ENCODE results near the gene KCTD17.

Gene KCTD17

DNA sequence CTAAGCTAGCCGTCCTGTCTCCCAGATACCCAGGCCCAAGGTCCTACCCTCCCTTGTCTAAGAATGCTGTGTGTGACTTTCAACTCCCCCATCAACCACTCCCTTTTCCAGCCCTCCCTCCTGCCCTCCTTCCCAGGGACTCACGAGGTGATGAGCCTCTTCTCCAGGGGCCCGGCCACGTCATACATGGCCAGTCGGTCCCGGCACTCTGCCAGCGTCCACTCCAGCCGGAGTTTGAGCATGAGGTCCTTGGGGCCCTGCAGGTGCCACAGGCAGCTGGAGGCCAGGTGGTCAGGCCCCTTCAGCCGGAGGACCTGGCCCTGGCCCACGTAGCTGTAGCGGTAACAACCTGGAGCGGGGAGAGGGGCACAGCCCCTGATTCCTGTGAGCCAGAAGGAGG lies 37.9 kb downstream of the KCTD17 start:
- no peak overlapping the region for H3K27ac ChIP-seq (ENCODE audit: low read length)
- peaks cover 3% of the 10 kb centered on the region; the same call in 1 of the 2 replicates for H4K20me1 ChIP-seq (ENCODE audit: insufficient read depth, low read length)
- no peaks in the 10 kb centered on the region for H3K79me2 ChIP-seq (ENCODE audit: insufficient read depth, low read length)
- no peak overlapping the region for H3K9ac ChIP-seq (ENCODE audit: low read depth, low read length)
- no peak overlapping the region for H2AFZ ChIP-seq (ENCODE audit: low read depth, low read length)
- ATAC-seq (ENCODE audit: insufficient read depth, low read depth) (no peak), DNase-seq (no peak)
- TF ChIP-seq, protein P1, sequence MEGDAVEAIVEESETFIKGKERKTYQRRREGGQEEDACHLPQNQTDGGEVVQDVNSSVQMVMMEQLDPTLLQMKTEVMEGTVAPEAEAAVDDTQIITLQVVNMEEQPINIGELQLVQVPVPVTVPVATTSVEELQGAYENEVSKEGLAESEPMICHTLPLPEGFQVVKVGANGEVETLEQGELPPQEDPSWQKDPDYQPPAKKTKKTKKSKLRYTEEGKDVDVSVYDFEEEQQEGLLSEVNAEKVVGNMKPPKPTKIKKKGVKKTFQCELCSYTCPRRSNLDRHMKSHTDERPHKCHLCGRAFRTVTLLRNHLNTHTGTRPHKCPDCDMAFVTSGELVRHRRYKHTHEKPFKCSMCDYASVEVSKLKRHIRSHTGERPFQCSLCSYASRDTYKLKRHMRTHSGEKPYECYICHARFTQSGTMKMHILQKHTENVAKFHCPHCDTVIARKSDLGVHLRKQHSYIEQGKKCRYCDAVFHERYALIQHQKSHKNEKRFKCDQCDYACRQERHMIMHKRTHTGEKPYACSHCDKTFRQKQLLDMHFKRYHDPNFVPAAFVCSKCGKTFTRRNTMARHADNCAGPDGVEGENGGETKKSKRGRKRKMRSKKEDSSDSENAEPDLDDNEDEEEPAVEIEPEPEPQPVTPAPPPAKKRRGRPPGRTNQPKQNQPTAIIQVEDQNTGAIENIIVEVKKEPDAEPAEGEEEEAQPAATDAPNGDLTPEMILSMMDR (IDR thresholded peaks at IDR 0.05; ENCODE audit: borderline replicate concordance, extremely low read depth, low read length, poor library complexity, severe bottlenecking), result no peak
- TF ChIP-seq EZH2 (IDR thresholded peaks at IDR 0.05; ENCODE audit: borderline replicate concordance, low read depth, low read length, severe bottlenecking), result no peak
- H3K9me3 ChIP-seq (ENCODE audit: insufficient read depth, low read length, severe bottlenecking), result no peaks in the 10 kb centered on the region
- H3K27me3 ChIP-seq (ENCODE audit: insufficient read depth, low read length, poor library complexity), result no peaks in the 10 kb centered on the region
- H3K4me2 ChIP-seq (ENCODE audit: insufficient read depth, low read length), result no peak overlapping the region
- no peaks in the 10 kb centered on the region for H3K36me3 ChIP-seq (ENCODE audit: insufficient read depth, low read length)
- H3K4me3 ChIP-seq (ENCODE audit: low read depth in 1 of 2, low read length in 2 of 2), result no peak overlapping the region
- H3K4me1 ChIP-seq (ENCODE audit: insufficient read depth, low read length), result no peaks in the 10 kb centered on the region

DNA sequence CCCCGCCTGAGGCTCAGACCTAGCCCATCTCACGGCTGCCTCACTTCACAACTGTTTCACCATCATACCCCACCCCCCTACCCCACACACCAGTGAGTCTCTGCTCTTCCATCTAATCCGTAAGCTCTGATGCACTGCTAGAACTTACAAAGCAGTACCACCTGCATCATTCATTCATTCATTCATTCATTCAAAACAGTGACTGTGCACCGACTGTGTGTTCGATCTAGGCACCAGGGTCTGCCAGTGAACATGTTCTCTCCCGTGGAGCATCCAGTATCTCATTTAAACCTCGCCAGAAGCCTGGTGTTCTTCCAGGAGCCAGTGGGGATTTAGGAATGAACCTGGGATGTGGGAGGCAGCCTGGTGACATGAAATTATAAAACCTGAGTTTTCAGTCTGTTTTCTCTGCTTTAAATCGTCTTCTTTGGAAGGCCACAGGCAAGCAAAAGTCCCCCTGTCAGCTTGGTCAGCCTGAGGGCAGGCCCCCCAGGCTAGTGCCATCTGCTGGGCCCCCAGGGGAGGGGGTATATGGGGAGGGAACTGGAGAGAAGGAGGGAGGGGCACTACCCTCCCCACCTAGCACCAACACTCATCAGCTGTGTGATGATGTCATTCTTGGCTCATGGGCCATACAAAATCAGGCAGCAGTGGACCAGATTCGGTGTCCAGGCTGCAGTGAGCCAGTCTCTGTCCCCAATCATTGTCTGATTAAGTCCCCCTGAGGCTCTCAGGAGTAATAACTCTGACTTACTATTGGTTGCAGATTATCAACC lies 39.6 kb downstream of the KCTD17 start:
- no peak overlapping the region for H3K4me2 ChIP-seq (ENCODE audit: insufficient read depth, low read length)
- no peaks in the 10 kb centered on the region for H3K4me1 ChIP-seq (ENCODE audit: insufficient read depth, low read length)
- H2AFZ ChIP-seq (ENCODE audit: low read depth, low read length), result no peak overlapping the region
- no peak overlapping the region for H3K27ac ChIP-seq (ENCODE audit: low read length)
- no peak overlapping the region for H3K4me3 ChIP-seq (ENCODE audit: low read depth in 1 of 2, low read length in 2 of 2)
- no peaks in the 10 kb centered on the region for H3K79me2 ChIP-seq (ENCODE audit: insufficient read depth, low read length)
- H4K20me1 ChIP-seq (ENCODE audit: insufficient read depth, low read length), result peaks cover 3% of the 10 kb centered on the region
- peaks cover 4% of the 10 kb centered on the region for H3K27me3 ChIP-seq (ENCODE audit: insufficient read depth, low read length, poor library complexity)
- no peak for TF ChIP-seq EZH2 (IDR thresholded peaks at IDR 0.05; ENCODE audit: borderline replicate concordance, low read depth, low read length, severe bottlenecking)
- TF ChIP-seq, protein P1 (IDR thresholded peaks at IDR 0.05; ENCODE audit: borderline replicate concordance, extremely low read depth, low read length, poor library complexity, severe bottlenecking), result no peak
- no peaks in the 10 kb centered on the region for H3K36me3 ChIP-seq (ENCODE audit: insufficient read depth, low read length)
- DNase-seq (no peak), ATAC-seq (ENCODE audit: insufficient read depth, low read depth) (no peak)
- no peak overlapping the region for H3K9ac ChIP-seq (ENCODE audit: low read depth, low read length)
- H3K9me3 ChIP-seq (ENCODE audit: insufficient read depth, low read length, severe bottlenecking), result no peaks in the 10 kb centered on the region

DNA sequence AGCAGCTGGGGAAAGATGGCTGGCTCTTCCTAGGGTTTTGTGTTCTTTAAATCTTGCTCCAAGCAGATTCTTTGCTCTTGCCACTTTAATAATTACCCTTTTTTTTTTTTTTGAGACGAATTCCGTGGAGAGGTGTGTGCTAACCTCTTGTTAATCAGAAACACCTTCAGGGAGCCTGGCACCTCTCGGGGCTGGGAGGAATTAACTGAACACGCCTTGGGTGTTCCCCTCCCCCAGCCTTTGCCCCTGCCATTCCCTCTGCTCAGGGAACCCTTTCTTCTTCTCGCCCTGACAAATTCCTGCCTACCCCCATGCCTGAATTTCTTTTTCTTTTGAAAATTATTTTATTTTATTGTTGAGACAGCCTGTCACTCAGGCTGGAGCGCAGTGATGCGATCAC lies 40.5 kb downstream of the KCTD17 start:
- Histone ChIP-seq H3K9me3 (ENCODE audit: insufficient read depth, low read length, severe bottlenecking) (no peaks in the 10 kb centered on the region), H3K79me2 (ENCODE audit: insufficient read depth, low read length) (no peaks in the 10 kb centered on the region), H3K4me2 (ENCODE audit: insufficient read depth, low read length) (no peak overlapping the region), H3K9ac (ENCODE audit: low read depth, low read length) (no peak overlapping the region), H2AFZ (ENCODE audit: low read depth, low read length) (no peak overlapping the region), H4K20me1 (ENCODE audit: insufficient read depth, low read length) (peaks cover 3% of the 10 kb centered on the region), H3K27ac (ENCODE audit: low read length) (no peak overlapping the region), H3K36me3 (ENCODE audit: insufficient read depth, low read length) (no peaks in the 10 kb centered on the region), H3K4me3 (ENCODE audit: low read depth in 1 of 2, low read length in 2 of 2) (no peak overlapping the region), H3K27me3 (ENCODE audit: insufficient read depth, low read length, poor library complexity) (peaks cover 8% of the 10 kb centered on the region), H3K4me1 (ENCODE audit: insufficient read depth, low read length) (no peaks in the 10 kb centered on the region)
- no peak for DNase-seq
- no peak for ATAC-seq (ENCODE audit: insufficient read depth, low read depth)
- no peak for TF ChIP-seq EZH2 (IDR thresholded peaks at IDR 0.05; ENCODE audit: borderline replicate concordance, low read depth, low read length, severe bottlenecking)
- TF ChIP-seq, protein P1 (IDR thresholded peaks at IDR 0.05; ENCODE audit: borderline replicate concordance, extremely low read depth, low read length, poor library complexity, severe bottlenecking), result no peak
